D721Med (cell line): ENCODE measurements around the gene MTG2.

Experiments used
- DNase-seq: peaks from one replicate; pipeline ENCODE4 v3.0.0; 2011; ENCODE audit warnings: low spot score; ENCODE audit not compliant: insufficient read length
- FAIRE-seq: peaks from 2 replicates; lab custom pipeline; 2011; peaks lifted over from hg19 to GRCh38; lab: Jason Lieb, UNC
- TF ChIP-seq, protein P1 (sequence below): IDR thresholded peaks from 2 replicates; pipeline ENCODE4 v1.5.1; 2012; ENCODE audit warnings: mild to moderate bottlenecking, control low read depth; ENCODE audit not compliant: insufficient read depth; ENCODE audit errors: missing control alignments

The MTG2 gene

DNA sequence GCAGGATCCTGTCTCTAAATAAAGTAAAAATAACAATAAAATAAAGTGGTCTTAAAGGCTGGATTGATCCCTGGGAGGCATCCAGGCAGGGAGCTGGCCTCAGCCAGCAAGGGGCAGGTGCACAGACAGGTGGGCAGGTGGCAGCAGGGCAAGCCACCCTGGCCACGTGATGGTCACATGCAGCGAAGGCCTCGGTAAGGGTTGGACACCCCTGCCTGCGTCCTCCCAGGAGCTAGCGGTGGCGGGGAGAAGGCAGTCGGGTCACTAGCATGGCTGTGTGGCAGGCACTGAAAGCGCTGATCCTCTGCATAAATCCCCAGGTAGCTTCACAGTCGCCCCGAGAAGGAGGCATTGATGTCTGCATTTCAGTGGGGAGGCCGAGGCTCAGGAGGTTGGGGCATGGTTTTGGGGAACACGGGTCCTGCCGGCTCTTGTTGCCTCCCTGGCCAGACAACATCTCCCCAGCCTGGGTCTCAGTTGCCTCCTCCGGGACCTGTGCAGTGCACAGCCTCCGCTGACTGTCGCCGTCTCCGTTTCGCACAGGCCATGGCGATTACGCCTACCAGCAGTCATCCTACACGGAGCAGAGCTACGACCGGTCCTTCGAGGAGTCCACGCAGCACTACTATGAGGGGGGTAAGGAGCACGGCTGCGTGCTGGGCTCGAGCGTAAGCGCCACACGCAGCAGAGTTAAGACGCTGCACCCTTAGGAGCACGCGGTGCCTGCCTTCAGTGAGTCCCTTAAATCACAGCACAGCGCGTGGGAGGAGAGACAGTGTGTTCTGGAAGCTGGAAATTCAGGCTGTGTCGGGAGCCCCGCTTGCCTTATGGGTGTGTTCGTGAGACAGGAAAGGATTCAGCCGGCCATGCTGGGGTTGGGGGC, 17.7 kb upstream of the MTG2 start:
- no peak for FAIRE-seq
- TF ChIP-seq, protein P1, sequence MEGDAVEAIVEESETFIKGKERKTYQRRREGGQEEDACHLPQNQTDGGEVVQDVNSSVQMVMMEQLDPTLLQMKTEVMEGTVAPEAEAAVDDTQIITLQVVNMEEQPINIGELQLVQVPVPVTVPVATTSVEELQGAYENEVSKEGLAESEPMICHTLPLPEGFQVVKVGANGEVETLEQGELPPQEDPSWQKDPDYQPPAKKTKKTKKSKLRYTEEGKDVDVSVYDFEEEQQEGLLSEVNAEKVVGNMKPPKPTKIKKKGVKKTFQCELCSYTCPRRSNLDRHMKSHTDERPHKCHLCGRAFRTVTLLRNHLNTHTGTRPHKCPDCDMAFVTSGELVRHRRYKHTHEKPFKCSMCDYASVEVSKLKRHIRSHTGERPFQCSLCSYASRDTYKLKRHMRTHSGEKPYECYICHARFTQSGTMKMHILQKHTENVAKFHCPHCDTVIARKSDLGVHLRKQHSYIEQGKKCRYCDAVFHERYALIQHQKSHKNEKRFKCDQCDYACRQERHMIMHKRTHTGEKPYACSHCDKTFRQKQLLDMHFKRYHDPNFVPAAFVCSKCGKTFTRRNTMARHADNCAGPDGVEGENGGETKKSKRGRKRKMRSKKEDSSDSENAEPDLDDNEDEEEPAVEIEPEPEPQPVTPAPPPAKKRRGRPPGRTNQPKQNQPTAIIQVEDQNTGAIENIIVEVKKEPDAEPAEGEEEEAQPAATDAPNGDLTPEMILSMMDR: no peak
- no peak for DNase-seq

DNA sequence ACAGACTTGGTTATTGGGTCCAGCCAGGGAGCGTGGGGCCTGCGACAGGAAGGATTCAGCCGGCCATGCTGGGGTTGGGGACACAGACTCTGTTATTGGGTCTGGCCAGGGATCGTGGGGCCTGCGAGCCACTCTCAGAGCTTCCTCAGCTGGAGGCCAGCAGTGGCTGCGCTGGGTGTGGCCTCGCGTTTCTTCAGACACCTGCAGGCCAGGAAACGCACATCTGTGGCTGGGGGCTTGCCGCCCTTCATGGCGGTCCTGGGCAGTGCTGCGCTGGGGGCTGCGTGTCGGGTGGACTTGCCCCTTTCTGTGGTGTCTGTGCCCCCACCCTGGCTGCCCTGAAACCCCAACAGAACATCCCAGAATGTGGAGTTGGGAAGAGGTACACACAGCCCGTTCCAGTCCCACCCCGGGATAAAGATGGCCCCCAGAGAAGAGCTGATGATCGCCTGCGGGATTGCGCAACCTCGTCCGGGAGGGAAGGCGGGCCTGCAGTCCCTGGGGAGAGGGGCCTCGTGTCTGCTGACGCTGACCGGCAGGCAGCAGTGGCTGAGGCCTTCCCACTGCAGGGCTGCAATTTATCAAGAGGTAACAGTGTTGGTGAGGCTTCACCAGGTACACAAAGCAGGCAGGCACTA, 16.9 kb upstream of the MTG2 start:
- DNase-seq (no peak), FAIRE-seq (no peak)
- TF ChIP-seq, protein P1: no peak

DNA sequence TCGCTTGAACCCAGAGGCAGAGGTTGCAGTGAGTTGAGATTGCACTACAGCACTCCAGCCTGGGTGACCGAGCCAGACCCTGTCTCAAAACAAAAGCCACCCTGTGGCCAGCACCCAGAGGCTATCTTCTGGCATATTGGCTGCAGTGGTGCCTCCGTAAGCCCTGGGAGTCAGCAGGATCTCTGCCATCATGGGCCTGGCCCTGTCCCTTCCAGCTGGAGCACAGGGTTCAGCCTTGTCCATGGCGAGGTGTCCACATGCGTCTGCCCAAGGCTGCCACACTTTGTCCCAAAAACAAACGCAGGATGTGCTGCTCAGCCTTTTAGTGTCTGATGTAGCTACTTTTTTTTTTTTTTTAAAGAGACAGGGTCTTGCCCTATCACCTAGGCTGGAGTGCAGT, 15.4 kb upstream of the MTG2 start:
- FAIRE-seq (no peak), DNase-seq (no peak)
- TF ChIP-seq, protein P1: no peak

DNA sequence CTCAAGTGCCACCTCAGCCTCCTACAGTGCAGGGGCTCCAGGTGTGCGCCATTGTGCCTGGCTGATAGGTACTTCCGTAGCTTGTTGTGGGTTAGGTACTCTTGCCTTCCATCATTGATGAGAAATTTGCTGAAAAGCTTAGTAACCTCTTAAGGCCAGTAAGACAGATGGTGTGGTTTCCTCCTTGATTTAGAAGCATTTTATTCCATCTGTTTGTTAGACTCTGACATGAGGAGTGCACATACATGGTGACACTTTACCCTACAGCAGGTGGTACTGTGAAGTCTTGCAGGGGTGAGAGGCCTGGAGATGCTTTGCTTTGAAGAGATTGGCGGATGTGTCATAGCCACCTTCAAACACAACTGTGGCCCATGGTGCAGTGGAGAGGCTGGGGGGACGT, 14.8 kb upstream of the MTG2 start:
- no peak for DNase-seq
- TF ChIP-seq, protein P1: no peak
- no peak for FAIRE-seq

DNA sequence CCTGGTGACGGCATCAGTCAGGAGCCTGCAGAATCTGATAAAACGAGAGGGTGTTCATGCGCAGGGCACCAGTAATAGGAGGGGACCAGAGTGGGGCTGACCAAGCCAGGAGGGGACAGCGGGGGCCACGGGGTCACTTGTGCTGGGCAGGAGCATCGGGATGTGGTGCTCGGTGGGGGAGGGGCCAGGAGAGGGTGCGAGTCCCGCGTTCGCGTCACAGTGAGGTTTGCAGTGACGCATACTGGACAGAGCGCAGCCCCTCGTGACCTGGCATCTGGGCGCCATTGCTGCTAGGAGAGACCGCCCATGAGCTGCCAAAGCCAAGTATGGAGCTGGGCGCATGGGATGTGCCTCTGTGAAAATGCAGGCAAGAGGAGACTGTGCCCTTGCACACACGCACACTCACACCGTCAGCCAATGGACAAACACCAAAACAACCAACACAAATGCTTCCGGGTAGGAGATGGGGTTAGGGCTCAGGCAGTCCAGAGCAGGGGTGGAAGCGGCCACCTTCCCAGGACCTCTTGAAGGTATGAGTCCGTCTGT, 13.9 kb upstream of the MTG2 start:
- FAIRE-seq: no peak
- DNase-seq: no peak
- TF ChIP-seq, protein P1: no peak

DNA sequence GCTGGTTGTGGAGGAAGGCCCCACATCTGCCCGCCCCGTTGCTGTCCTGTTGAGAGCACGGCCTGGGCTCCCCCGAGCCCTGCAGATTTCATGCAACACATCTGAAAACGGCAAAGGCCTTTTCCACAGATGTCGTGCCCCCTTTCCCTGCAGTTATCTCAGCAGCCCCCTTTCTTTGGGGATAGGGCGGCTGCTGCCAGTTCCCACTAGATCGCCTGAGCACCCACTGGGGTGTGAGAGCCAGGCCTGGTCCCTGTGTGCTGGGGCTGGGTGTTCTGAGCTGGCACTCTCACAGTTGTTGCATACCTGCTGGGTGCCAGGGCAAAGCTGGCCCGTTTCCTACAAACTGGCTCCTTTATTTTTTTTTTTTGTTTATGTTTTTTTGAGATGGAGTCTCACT, 12.3 kb upstream of the MTG2 start:
- TF ChIP-seq, protein P1: no peak
- no peak for FAIRE-seq
- DNase-seq: no peak
